ENCODE data around the gene RIOK3. TPM values are rescaled to one million over a fixed set of nuclear protein-coding genes. Genes with fewer than 3 reads are reported as not detected.

The RIOK3 gene
- total RNA-seq, 2 donors from 2014 or later: 51.3 to 59.0 TPM

DNA sequence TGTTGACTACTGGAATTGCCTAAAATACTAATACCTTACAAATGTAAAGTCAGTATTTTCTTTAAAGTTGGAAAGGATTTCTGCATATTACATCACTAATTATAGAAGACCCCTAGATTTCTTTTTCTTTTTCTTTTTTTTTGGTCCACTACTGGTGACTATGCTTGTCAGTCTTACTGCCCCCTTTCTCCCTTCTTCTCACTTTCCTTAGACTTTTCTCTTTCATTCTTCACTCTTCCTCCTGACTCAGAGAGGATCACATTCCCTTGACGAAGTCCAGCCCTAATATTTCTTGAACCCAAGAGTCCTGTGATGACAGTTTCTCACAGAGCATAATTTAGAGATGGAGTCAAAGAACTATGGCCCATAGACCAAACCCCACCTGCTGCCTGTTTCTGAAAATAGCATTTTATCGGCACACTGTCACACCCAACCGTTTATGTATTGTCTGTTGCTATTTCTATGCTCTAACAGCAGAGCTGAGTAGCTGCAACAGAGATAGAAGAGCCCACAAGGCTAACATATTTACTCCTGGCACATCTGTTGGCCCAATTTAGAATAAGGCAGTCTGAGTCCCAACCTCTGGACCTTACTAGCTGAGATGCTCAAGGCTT is 40.6 kb upstream of the RIOK3 start:
- TF ChIP-seq, protein P1, sequence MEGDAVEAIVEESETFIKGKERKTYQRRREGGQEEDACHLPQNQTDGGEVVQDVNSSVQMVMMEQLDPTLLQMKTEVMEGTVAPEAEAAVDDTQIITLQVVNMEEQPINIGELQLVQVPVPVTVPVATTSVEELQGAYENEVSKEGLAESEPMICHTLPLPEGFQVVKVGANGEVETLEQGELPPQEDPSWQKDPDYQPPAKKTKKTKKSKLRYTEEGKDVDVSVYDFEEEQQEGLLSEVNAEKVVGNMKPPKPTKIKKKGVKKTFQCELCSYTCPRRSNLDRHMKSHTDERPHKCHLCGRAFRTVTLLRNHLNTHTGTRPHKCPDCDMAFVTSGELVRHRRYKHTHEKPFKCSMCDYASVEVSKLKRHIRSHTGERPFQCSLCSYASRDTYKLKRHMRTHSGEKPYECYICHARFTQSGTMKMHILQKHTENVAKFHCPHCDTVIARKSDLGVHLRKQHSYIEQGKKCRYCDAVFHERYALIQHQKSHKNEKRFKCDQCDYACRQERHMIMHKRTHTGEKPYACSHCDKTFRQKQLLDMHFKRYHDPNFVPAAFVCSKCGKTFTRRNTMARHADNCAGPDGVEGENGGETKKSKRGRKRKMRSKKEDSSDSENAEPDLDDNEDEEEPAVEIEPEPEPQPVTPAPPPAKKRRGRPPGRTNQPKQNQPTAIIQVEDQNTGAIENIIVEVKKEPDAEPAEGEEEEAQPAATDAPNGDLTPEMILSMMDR (IDR thresholded peaks at IDR 0.05): no peak
- Histone ChIP-seq H3K36me3 (no peaks in the 10 kb centered on the region), H3K9me3 (no peaks in the 10 kb centered on the region), H3K4me3 (no peak overlapping the region), H3K4me1 (ENCODE audit: control insufficient read depth in 1 of 2, low read depth in 2 of 2) (no peaks in the 10 kb centered on the region), H3K27me3 (replicated peaks; ENCODE audit: insufficient read depth) (no peaks in the 10 kb centered on the region), H3K27ac (no peak overlapping the region)
- ATAC-seq (ENCODE audit: insufficient number of reproducible peaks, low FRiP score, low read depth) (no peak), DNase-seq (ENCODE audit: low spot score) (no peak)

DNA sequence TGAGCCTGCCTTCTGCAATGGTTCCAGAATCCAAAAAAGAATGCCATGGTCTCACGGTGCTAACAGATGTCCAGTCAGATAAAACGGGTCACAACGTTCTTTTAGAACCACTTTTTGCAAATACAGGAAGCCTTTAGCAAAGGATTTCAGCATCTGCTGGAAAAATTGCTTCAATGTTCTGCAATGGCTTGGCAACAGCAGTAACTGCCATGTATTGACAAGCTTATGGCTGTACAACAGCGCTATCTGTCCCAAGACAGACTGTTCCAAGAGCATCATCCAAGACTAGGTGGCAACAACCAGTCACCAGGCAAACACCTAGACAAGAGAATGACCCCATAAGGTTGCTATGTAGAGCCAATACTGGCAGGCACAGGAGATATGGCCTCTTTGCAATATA is 37.6 kb upstream of the RIOK3 start:
- no peaks in the 10 kb centered on the region for H3K9me3 ChIP-seq
- H3K36me3 ChIP-seq: no peaks in the 10 kb centered on the region
- no peak overlapping the region for H3K4me3 ChIP-seq
- no peaks in the 10 kb centered on the region for H3K27me3 ChIP-seq (replicated peaks; ENCODE audit: insufficient read depth)
- H3K27ac ChIP-seq: no peak overlapping the region
- DNase-seq (ENCODE audit: low spot score) (no peak), ATAC-seq (ENCODE audit: insufficient number of reproducible peaks, low FRiP score, low read depth) (no peak)
- H3K4me1 ChIP-seq (ENCODE audit: control insufficient read depth in 1 of 2, low read depth in 2 of 2): no peaks in the 10 kb centered on the region
- TF ChIP-seq, protein P1 (IDR thresholded peaks at IDR 0.05): no peak

DNA sequence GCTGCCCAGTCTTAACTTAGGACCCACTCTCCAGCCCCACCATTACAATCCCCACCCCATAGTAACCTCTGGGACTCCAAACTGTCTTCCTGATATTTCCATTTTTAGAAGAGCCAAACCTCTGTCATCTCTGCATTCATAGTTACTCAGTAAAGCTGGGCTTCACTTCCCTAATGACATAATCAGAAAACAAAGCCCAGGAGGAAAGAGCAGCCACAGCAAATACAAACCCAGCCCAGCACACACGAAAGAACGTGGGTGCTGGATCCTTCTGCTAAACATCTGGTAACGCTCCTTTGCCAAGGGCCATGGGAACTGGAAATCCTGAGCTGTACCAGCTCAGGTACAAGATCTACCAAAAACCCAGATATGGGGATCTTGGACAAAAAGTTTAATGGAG is 36.8 kb upstream of the RIOK3 start:
- H3K4me3 ChIP-seq: no peak overlapping the region
- H3K9me3 ChIP-seq: no peaks in the 10 kb centered on the region
- ATAC-seq (ENCODE audit: insufficient number of reproducible peaks, low FRiP score, low read depth) (no peak), DNase-seq (ENCODE audit: low spot score) (no peak)
- H3K4me1 ChIP-seq (ENCODE audit: control insufficient read depth in 1 of 2, low read depth in 2 of 2): no peaks in the 10 kb centered on the region
- H3K27me3 ChIP-seq (replicated peaks; ENCODE audit: insufficient read depth): no peaks in the 10 kb centered on the region
- no peaks in the 10 kb centered on the region for H3K36me3 ChIP-seq
- no peak overlapping the region for H3K27ac ChIP-seq
- TF ChIP-seq, protein P1 (IDR thresholded peaks at IDR 0.05): no peak

DNA sequence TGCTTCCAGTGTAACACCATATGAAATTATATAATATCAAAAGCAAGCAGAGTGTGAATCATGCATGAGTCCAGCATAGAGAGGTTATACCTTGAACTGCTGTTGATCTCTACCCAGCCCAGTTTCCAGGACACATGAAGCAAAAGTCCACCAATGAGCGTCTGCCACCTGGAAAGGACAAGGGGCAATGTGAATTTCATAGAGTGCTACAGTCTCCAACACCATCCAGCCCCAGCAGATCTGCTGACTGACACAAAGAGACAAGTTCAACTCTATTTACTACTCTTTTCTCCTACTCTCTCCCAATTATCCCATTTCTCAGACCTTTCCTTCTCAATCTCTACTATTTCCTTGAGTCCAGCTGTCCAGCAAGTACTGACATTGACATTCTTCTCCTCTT is 31.8 kb upstream of the RIOK3 start:
- ATAC-seq (ENCODE audit: insufficient number of reproducible peaks, low FRiP score, low read depth) (no peak), DNase-seq (ENCODE audit: low spot score) (no peak)
- H3K27me3 ChIP-seq (replicated peaks; ENCODE audit: insufficient read depth): no peaks in the 10 kb centered on the region
- no peaks in the 10 kb centered on the region for H3K9me3 ChIP-seq
- H3K4me1 ChIP-seq (ENCODE audit: control insufficient read depth in 1 of 2, low read depth in 2 of 2): no peaks in the 10 kb centered on the region
- H3K36me3 ChIP-seq: no peaks in the 10 kb centered on the region
- TF ChIP-seq, protein P1 (IDR thresholded peaks at IDR 0.05): no peak
- H3K4me3 ChIP-seq: no peak overlapping the region
- no peak overlapping the region for H3K27ac ChIP-seq

DNA sequence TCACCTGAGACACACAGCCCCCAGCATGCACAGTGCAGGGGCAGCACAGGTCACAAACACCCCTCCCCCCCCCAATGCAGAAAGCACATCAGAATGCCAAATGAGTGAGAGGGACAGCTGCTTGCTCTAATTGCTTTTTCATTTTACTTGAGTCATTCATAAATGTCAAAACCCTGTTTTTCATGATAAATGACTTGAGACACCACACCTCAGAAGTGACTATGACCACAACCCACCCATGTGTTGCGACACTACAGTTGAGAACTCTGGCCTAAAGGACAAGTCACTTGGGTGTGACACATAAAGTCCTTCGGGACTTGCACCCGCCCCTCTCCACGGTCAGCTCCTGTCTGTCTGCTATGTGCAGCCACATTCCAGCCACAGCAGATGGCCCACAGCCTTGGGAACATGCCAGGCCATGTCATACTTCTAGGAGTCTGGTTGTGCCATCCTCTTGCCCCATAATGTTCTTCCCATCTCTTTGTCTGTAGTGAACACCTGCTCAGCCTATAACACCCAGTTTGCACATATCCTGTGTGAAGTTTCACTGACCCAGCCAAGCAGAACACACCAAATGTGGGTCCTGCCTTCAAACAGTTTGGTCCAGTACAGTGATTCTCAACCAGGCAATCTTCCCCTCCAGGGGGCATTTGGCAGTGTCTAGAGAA is 30.2 kb upstream of the RIOK3 start:
- Histone ChIP-seq H3K27me3 (replicated peaks; ENCODE audit: insufficient read depth) (no peaks in the 10 kb centered on the region), H3K27ac (no peak overlapping the region), H3K4me1 (ENCODE audit: control insufficient read depth in 1 of 2, low read depth in 2 of 2) (no peaks in the 10 kb centered on the region), H3K36me3 (no peaks in the 10 kb centered on the region), H3K4me3 (no peak overlapping the region), H3K9me3 (no peaks in the 10 kb centered on the region)
- DNase-seq (ENCODE audit: low spot score): peak; percentile 19
- TF ChIP-seq, protein P1 (IDR thresholded peaks at IDR 0.05): no peak
- no peak for ATAC-seq (ENCODE audit: insufficient number of reproducible peaks, low FRiP score, low read depth)
